Sciatic nerve (tissue), 2 donors: ENCODE results near the gene TOMM22. TPM values are rescaled to one million over a fixed set of nuclear protein-coding genes. Genes with fewer than 3 reads are reported as not detected.
A peak's percentile ranks its signal among the peaks of the same experiment; 100 is the strongest.

Experiments
- ATAC-seq: fragments of 200-7000 bp; cut with Tn5 transposase; one replicate; pipeline ENCODE4 v1.9.1; 2020; ENCODE audit warnings: mild to moderate bottlenecking, moderate library complexity
- DNase-seq: peaks from one replicate; pipeline ENCODE4 v3.0.0-alpha.2; 2020; ENCODE audit warnings: low spot score
- intact Hi-C: fragments of 100-400 bp; cut with DNase I; formaldehyde crosslinking; loops from one replicate; pipeline ENCODE4 v1.14.2; 2022
- total RNA-seq: library from RNA; stranded (reverse); fragmentation: NEBNext Ultra II Directional; extraction: Animal tissue kit (Norgen Biotek cat#: 25700); gene quantifications from one replicate; pipeline ENCODE4 v1.2.1, GENCODE V29; 2021
- donor health status: DM: no; HTN: no; CAD: no.
- donor health status: DM: no; HTN: no; CAD: no.

Gene TOMM22
- total RNA-seq, 1 donor from 2014 or later = 35.3 TPM

- no peak for ATAC-seq
- intact Hi-C loops = no loop called here
- no peak for DNase-seq
Observed at GRCh38 chr22:38710866-38711265, 29.1 kb downstream of the TOMM22 start.

DNA sequence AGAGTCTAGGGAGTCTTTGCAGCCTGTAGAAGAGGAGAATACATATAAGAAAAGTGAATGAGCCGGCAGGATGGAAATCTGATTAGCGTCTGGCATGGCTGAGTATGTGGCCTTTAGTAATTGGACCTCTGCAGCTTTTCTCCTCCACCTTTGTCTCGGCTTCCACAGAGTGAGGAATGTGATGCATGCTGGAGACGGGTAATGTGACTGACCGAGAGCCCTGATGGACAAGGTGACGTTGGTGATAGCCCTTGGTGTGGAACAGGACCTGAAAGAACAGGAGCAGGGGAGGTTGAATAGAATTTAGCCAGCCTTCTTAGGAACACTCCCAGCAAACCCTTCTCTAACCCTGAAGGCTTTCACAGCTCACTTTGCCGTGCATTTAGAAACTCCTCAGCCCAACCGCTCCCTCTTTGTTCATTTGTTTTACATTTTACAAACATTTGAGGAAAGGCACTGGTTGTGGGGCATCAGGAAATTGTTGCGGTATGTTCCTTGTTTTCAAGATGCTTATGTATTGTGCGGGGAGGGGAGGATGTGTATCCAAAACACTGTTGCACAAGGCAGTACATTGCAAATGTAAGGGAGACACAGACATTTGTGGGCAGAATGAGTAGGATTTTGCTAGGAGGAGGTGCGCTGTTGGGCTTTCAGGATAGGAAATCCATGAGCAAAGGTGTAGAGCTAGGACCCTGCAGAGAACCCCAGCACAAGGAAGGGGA, 30.9 kb downstream of the TOMM22 start:
- intact Hi-C loops = no loop called here
- no peak for DNase-seq
- ATAC-seq = no peak

DNA sequence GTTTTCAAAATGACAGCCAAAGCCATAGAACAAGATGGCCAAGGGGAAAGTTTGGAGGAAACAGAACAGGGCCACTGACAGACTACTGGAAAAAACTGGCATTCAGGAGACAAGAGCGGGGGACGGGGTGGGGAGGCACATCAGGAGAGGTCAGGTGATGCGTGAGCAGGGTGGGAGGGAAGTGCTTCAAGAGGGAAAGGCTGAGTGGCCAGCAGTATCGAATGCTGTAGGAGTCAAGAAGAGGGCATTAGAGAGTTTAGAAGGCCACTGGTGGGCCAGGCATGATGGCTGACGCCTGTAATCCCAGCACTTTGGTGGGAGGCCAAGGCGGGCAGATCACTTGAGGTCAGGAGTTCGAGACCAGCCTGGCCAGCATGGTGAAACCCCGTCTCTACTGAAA, 32.2 kb downstream of the TOMM22 start:
- DNase-seq = no peak
- intact Hi-C loops = no loop called here
- ATAC-seq = no peak

DNA sequence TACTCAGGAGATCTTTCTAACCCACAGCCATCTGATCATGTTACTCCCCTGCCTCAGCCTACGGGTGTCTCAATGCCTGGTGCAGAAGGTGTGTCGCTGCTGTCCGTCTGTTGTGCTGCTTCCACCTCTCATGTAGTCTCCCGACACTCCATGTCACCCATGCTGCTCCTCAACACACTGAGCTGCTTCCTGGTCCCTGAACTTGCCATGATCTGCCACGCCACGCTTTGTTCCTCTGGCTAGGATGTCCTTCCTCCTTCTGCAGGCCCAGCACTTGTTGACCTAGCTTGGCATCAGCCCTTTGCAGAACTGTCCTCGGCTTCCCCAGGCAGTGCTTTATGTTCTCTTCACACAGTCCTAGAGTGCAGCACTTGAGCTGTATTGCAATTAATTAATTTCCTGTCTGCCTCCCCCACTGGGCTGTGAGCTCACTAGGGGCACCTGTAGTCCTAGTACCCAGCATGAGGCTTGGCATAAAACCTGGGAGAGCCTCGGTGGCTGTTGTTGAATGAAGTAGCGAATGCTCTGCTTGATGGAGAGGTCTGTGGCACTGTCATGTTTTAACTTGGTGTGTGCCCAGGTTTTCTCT, 33.5 kb downstream of the TOMM22 start:
- ATAC-seq (peak; percentile 25), DNase-seq (no peak)
- intact Hi-C loops = no loop called here

- DNase-seq = no peak
- no peak for ATAC-seq
- intact Hi-C loops = no loop called here
Observed at GRCh38 chr22:38715852-38716251, 34.1 kb downstream of the TOMM22 start.

DNA sequence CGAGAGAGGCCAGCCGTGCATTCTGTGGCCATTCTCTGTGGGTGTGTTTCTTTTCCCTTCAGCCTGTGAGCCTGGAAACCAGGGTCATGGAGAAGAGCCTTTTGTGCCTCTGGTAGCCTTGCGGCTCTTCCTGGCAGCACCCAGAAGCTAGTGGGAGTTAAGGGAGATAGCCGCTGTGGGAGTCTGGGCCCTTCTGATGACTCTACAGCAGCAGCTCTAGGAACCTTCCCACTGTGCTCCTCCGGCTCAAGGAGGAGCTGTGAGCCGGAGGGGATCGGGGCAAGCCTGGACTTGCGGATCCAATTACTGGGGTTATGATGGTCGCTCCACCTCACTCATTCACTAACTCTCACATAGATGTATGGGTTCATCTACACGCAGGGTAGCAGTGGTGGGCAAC, 34.5 kb downstream of the TOMM22 start:
- DNase-seq = no peak
- intact Hi-C loops = no loop called here
- no peak for ATAC-seq

- DNase-seq = no peak
- no peak for ATAC-seq
- intact Hi-C loops = no loop called here
Observed at GRCh38 chr22:38716826-38717225, 35.1 kb downstream of the TOMM22 start.

DNA sequence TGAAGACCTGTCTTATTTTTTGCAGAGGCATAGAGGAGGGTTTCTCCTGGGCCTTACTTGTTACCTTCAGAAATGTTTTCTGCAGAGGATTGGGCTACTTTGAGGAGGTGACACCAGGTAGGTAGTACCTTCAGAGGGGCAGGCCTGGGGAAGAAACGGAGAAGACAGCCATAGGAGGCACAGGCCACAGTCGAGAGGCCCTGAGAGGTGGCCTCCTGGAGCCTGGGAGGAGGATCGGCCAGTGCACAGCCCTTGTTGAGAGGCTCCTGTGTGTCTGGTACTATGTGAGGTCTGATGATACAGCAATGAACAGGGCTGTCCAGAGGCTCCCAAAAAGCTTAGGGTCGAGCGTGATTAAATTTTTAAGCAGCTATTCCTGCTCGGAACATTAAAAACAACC, 35.5 kb downstream of the TOMM22 start:
- ATAC-seq (no peak), DNase-seq (no peak)
- intact Hi-C loops = no loop called here

DNA sequence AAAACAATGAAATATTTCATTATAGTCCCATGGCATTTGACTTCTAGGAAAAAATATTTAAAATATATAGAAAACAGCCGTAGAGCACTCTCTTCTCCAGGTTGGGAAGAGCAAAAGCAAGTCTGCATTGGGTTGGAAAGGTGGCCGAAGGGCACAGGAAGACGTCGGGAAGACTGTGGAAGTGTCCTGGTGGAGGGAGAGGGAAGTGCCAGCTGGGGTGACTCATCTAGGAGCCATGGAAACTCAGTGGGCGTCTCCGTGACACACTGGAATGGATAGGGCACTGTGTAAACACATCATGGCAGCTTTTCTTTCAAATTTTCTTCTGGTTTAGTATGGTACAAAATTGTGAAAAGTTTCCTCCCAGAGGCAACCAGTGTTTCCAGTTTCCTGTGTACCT, 36.7 kb downstream of the TOMM22 start:
- peak; percentile 84 for ATAC-seq
- intact Hi-C loops = no loop called here
- DNase-seq = peak; percentile 63

GRCh38 chr22:38719196-38719595, 37.4 kb downstream of the TOMM22 start:
- DNase-seq = no peak
- ATAC-seq = no peak
- intact Hi-C loops = no loop called here

- no peak for DNase-seq
- no peak for ATAC-seq
- intact Hi-C loops = no loop called here
Observed at GRCh38 chr22:38720350-38720749, 38.6 kb downstream of the TOMM22 start.

DNA sequence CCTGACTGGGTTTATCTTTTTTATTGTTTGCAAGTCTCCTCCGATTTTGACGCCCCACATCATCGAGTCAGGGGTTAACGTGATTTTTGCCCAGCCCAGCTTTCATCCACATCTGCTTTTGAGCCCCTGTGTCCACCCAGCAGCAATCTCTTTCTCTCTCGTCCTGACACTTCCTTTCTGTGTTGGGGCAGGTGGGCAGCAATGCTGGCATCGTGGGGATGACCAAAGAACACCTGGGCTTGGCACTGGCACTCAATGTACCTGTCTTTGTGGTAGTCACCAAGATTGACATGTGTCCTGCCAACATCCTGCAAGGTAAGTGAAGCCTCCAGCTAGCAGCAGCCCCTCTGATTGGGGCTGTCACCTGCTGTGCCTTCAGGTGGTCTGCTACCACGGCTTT, 39.8 kb downstream of the TOMM22 start:
- no peak for ATAC-seq
- intact Hi-C loops = no loop called here
- DNase-seq = no peak

DNA sequence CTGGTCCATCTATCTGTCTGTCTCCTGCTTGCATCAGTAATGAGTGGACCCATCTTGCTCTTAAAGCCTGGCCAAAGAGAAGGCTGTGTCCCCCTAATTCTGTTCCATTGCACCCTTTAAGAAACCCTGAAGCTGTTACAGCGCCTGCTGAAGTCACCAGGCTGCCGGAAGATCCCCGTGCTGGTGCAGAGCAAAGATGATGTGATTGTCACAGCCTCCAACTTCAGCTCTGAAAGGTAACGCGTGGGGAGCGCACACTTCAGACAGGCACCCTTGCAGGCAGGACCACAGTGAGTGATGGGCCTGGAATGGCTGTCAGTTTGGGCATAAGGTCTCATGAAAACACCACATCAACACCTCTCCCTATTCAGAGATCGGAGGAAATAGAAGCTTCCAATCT, 42.4 kb downstream of the TOMM22 start:
- no peak for DNase-seq
- intact Hi-C loops = no loop called here
- no peak for ATAC-seq

GRCh38 chr22:38724926-38725571, 43.3 kb downstream of the TOMM22 start:
- ATAC-seq = no peak
- intact Hi-C loops = no loop called here
- no peak for DNase-seq

- DNase-seq (no peak), ATAC-seq (no peak)
- intact Hi-C loops = no loop called here
Observed at GRCh38 chr22:38725900-38726655, 44.3 kb downstream of the TOMM22 start.

GRCh38 chr22:38727123-38727522, 45.4 kb downstream of the TOMM22 start:
- intact Hi-C loops = no loop called here
- ATAC-seq (no peak), DNase-seq (no peak)

DNA sequence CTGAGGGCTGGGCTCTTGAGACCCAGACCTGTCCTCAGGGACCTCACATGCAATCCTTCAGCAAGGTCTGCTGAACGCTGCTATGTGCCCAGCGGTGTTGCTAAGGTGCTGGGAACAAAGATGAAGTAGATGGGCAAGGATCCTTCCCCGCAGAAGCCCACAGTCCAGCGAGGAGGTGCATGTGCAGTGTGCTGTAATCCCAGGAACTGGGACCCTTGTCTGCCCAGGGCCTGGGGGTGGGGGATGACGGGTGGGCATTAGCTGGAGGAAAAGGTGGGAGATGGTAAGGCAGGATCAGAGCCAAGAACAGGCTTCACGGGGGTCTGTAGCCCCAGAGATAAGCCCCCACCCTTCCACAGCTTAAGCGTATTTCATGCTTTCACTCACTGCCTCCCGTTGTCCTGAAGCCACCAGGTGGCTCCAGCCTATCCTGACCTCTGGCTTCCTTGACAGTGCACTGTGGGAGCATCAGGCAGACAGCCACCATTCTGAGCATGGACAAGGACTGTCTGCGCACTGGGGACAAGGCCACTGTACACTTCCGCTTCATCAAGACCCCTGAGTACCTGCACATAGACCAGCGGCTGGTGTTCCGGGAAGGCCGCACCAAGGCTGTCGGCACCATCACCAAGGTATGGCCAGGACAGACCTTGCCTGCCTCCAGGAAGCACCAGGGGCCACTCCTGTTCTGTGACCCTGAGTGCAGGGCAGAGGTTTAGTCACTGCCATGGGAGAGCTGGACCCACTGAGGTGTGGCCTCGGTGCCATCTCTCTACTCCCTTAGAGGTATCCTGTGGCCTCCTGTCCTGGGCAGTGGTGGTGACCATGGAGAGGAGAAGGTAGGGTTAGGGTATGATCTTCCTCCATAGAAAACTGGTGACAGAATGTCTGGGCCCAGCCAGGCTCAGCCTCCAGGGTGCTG, 46.0 kb downstream of the TOMM22 start:
- ATAC-seq = no peak
- intact Hi-C loops = no loop called here
- DNase-seq = no peak

GRCh38 chr22:38728871-38729796, 47.4 kb downstream of the TOMM22 start:
- ATAC-seq (no peak), DNase-seq (no peak)
- intact Hi-C loops = no loop called here
